ENCODE results near the gene MC1R.
"Not testable (repeated sequence)": the region's sequence is repeated elsewhere in the genome, so short reads cannot be mapped to it uniquely, and the experiment has no call there.

The MC1R gene

DNA sequence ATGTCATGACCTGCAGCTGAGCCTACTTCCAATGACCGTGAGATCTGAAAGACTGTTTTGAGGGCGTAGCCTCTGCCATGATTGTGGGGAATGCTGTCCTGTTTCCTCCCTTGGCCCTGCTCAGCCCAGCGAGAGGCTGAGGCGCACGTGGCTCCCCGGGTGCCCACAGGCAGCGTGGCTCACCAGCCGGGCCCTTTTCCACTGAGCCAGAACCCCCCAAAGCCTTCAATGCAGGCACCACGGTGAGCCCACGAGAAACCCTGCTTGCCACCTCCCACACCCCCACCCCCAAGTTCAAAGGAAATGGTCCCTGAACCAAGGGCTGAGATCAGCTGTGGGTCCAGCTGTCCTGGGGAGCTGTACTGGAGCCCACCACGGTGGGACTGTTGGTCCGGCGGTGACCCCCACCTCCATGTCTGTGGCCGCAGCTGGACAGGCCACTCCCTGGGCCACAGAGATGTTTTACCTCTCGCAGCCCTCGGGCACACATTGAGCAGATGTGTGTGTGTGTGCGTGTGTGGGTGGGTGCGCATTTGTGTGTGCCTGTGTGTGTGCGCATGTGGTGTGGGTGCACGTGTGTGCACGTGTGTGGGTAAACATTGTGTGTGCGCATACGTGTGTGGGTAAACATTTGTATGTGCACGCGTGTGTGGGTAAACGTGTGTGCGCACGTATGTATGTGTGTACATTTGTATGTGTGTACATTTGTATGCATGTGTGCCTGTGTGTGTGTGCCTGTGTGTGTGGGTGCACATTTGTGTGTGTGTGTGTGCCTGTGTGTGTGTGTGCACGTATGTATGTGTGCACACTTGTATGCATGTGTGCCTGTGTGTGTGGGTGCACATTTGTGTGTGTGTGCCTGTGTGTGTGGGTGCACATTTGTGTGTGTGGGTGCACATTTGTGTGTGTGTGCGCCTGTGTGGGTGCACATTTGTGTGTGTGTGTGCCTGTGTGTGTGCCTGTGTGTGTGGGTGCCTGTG, 5.0 kb upstream of the MC1R start:
- no peak for DNase-seq (ENCODE audit: low read depth)

DNA sequence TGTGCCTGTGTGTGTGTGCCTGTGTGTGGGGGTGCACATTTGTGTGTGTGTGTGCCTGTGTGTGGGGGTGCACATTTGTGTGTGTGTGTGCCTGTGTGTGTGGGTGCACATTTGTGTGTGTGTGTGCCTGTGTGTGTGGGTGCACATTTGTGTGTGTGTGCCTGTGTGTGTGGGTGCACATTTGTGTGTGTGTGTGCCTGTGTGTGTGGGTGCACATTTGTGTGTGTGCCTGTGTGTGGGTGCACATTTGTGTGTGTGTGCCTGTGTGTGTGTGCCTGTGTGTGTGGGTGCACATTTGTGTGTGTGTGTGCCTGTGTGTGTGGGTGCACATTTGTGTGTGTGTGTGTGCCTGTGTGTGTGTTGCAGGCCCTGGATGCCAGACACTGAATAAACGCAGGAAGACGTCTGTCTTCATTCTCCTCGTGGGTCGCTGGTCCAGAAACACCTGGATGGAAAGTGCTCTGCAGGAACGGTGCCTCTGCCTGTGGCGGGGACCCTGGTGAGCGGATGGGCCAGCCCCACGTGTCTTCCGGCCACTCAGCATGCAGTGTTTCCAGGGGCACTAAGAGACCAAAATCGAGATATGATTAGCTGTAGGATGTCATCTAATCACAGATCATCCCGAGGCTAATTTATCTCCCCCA, 3.9 kb upstream of the MC1R start:
- DNase-seq (ENCODE audit: low read depth): not testable (repeated sequence)

DNA sequence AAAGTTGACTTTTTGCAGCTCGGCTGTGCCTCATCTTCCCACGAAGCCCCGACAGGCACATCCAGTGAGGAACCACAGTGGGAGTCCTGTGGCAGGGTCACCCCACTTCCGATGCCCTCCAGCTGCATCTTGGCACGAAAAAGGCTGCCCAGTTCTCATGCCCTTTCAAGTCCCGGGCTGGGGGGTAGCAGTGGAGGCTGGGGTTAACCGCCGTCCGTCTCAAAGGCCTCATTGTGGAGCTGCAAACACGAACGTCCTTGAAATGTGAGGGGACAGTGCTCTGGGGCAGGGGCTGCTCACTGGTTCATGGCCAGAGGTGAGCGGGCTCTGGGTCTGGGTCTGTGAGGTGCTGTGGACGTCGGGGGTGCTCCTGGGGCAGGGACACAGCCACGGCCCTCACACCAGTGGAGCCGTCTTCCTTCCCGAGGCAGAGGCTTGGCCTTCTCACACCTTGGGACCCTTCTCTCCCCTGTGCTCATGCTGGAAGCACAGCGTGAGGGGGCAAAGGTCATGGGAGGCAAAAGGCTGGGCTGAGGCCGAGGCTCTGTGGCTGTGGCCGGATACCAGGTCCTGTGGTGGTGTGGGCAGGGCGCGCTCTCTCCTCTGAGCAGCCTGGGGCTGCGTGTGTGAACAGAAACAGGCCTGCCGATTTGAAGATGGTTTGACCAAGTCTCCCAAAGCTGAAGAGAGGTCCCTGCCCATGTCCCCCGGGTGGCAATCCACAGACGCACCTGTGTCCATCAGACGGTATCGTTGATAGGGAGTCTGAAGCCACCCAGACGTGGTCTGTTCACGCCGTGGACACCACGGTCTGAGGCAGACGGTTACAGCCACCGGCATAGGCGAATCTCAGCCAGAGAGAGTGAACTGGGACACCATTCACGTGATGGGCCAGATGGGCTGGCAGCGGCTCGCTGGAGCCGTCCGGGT, 3.1 kb upstream of the MC1R start:
- no peak for DNase-seq (ENCODE audit: low read depth)

DNA sequence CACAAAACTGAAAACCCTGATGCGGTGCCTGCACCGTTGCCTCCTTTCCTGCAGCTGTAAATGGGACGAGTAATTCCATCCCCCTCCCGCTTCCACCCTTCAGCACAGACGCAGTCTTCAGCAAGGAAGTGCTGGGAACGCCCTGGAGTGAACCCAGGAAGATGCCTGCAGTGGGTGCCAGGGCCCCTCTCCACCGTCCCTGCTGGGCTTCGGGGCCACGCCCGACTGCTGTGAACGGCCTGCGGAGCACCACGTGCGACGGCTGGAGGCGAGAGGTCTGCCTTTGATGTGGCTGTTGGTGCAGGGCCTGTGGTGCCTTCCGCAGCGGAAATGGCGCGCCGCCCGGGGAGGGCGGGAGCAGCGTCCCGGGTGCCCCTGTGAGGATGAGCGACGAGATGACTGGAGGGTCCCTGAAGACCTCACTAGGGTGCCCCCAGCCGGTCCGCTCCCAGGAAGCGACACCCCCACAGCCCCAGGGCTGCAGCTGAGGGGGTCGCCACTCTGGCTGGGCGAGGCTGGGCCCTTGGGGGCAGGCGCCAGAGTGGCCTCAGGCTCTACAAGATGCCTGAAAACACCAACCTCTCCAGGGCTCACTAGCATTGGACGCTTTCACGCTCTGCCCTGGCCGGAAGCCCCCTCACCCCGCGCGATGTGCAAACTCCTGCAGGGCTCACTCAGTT, 749 bp upstream of the MC1R start:
- peak; percentile 43 for DNase-seq (ENCODE audit: low read depth)

DNA sequence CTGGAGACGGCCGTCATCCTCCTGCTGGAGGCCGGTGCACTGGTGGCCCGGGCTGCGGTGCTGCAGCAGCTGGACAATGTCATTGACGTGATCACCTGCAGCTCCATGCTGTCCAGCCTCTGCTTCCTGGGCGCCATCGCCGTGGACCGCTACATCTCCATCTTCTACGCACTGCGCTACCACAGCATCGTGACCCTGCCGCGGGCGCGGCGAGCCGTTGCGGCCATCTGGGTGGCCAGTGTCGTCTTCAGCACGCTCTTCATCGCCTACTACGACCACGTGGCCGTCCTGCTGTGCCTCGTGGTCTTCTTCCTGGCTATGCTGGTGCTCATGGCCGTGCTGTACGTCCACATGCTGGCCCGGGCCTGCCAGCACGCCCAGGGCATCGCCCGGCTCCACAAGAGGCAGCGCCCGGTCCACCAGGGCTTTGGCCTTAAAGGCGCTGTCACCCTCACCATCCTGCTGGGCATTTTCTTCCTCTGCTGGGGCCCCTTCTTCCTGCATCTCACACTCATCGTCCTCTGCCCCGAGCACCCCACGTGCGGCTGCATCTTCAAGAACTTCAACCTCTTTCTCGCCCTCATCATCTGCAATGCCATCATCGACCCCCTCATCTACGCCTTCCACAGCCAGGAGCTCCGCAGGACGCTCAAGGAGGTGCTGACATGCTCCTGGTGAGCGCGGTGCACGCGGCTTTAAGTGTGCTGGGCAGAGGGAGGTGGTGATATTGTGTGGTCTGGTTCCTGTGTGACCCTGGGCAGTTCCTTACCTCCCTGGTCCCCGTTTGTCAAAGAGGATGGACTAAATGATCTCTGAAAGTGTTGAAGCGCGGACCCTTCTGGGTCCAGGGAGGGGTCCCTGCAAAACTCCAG, 1.1 kb downstream of the MC1R start:
- no peak for DNase-seq (ENCODE audit: low read depth)

DNA sequence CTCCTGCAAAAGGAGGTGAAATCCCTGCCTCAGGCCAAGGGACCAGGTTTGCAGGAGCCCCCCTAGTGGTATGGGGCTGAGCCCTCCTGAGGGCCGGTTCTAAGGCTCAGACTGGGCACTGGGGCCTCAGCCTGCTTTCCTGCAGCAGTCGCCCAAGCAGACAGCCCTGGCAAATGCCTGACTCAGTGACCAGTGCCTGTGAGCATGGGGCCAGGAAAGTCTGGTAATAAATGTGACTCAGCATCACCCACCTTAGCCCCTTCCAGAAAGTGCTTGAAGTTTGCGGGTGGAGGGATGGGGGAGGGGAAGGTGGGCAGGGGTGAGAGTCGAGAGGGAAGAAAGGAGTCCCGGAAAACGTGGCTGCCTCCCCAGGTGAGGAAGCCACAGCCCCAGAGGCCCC, 2.1 kb downstream of the MC1R start:
- no peak for DNase-seq (ENCODE audit: low read depth)

DNA sequence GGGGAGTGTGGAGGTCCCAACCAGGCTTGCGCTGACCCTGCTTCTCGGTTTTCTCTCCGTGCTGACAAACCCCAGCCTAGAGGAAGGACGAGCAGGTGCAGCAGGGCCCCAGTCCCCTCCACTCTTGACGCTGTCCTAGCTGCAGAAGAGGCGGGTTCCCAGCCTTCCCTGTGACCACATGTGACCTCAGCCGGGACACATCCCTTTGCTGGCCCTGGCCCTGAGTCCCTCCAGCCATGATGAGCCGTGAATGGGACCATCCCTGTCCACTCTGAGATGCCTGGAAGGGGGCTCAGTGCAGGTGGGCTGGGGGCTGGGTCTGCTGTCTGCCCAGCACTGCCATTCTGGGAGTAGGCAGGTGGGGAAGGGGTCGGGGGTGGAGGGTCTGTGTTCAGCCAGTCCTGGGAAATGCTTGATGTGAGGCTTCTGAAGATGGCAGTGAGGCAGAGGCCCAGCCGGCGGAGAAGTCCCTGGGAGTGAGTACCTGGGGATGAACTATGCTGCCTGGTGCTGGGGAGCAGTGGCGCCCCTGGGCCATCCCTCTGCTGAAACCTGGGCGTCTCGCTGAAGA, 2.6 kb downstream of the MC1R start:
- DNase-seq (ENCODE audit: low read depth): no peak

DNA sequence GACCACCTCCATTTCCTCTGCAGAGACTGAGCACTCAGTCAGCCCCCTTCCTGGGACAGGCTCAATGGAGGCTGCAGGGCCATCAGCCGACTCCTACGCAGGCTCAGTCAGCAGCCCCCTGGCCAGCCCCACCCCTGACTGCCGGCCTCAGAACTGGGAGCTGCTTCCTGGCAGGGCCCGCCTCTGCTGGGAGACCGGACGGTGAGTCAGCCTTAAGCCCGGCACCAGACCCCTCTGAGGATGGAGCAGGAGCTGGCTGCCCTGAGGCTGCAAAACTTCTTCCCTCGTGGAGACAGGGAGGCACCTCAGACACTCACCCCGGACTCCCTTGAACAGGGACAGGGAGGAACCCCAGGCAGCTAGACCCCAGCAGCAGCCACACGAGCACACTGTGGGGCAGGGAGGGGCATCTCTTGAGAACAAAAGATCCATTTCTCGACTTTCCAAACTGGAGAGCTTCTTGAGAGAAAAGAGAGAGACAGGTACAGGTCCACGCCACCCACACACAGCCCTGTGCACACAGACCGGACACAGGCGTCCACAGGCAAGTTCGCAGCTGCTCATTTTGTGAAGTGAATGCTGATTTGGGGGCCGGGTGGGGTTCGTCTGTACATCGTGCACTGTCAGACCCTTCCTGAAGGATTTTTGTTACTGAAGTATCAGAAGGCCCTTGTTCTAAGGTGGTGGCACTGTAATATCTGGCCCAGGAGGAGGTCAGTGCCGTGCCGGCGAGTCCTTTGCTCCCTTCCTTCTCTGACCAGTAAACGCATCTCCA, 3.2 kb downstream of the MC1R start:
- DNase-seq (ENCODE audit: low read depth): no peak

DNA sequence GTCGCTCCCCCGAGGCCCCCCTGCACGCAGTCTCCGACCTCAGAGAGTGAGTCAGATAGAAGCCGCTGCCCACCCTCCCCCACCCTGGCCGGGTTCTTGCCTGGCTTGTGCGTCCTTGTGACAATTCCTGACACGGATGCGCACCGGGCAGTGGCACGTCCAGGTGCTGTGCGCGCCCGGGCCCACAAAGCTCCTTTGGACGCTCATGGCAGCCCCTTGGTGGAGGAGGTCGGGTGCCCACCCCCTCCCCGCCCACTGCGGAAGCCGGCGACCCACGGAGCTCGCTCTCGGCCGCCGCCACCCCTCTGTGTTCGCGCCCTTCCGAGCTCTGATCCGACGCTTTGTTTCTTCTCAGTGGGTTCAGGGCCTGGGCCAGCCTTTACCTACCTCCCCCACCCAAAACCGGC, 3.8 kb downstream of the MC1R start:
- DNase-seq (ENCODE audit: low read depth): no peak

DNA sequence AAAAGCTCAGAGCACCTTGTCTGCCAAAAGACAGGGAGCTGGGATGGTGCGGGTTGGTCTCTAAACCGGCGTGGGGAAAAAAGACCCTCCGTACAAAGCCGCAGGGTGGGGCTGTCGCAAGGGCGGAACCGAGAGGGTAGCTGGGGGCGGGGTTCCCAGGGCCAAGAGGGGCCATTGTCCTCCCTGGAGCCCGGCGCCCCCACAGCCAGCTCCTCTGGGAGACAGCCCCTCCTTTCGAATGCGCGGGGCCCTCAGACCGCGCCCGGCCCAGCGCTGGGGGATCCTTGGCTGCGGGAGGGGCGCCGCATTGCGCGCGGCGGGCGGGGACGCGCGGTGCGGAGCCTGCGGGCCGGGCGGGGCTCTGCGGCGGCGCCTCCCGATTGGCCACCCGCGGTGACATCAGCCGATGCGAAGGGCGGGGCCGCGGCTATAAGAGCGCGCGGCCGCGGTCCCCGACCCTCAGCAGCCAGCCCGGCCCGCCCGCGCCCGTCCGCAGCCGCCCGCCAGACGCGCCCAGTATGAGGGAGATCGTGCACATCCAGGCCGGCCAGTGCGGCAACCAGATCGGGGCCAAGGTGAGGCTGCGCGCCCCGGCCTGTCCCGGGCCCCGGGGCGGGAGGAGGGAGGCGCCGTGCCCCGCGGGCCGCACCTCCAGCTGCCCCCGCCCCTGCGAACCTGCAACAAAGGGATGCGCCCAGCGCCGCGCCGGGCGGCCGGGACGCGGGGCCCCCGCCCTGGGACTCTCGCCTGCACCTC, 4.4 kb downstream of the MC1R start, which contains the start of gene TUBB3:
Gene TUBB3 (plus strand): TSS at position 459 of the 756 bp plus-strand sequence. CDS start 60 bp downstream, at position 519.
- no peak for DNase-seq (ENCODE audit: low read depth)

DNA sequence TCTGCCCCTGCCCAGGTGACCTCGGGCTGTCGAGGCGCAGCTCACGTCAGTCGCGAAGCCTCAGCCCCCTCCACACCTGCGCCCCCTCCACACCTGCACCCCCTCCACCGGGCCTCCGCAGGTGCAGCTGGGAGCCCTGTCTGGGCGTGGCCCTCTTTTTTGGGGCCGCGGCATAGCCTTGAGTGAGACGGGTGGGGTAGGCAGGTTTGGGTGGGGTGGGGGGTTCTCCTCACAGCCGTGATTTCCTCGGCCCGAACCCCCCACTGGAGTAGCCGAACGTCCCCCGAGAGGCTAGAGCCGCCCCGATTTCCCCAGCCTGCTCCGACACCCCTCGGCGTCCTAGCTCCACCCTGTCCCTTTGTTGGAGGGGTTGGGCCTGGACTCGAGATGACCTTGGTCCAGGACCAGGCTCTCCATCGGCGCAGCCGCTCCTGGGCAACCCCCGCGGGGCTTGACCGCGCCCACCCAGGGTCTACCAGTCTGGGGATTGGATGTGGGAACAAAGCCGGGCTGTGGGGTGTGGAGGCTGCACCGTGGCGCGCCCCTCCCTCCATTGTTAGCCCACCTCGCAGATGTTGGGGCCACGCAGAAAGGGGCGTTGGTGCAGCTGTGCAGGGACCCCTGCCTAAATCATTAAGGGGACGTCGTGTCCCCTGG, 5.1 kb downstream of the MC1R start:
- no peak for DNase-seq (ENCODE audit: low read depth)

DNA sequence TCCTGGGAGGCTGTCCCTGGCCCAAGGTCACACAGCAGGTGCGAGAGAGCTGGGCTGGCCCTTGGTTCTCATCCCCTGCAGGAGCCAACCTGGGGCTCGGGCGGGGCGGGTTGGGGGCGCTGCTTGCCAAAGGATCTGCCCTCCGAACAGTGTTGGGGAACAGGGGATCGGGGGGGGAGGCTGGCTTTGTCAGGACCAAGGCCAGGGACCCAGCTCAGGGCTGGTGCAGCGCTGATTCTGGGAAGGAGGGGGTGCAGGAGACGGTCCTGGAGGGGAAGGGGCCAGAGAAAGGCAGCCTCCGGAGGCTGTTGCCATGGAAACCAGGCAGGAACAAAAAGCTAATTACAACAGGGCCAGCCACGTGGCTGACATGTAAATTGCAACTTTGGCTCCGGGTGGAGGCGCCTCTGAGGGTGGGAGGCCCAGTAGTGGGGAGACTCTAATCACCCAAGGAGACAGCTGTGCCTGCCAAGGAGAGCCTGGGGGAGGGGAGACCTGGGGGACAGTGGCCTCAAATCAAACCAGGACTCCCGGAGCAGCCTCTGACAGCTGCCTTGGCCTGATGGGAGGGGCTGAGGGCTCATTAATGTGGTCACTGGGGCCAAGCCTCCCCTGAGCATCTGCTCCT, 5.7 kb downstream of the MC1R start:
- no peak for DNase-seq (ENCODE audit: low read depth)

DNA sequence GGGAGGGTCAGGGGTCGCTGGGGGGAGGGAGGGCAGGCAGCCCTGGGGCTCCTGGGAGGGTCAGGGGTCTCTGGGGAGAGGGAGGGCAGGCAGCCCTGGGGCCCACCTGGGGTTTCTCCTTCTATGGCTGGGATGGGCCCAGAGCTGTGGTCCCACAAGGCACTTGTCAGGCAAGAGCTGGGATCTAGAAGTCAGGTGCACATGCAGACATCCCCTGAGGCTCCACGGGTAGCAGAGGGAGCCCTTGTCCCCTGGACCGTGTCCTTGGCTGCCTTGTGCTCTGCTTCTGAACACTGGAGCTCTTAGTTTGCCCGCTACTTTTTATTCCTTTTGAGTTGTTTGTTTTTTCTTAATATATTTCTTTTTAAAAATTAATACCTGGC, 6.3 kb downstream of the MC1R start:
- no peak for DNase-seq (ENCODE audit: low read depth)

DNA sequence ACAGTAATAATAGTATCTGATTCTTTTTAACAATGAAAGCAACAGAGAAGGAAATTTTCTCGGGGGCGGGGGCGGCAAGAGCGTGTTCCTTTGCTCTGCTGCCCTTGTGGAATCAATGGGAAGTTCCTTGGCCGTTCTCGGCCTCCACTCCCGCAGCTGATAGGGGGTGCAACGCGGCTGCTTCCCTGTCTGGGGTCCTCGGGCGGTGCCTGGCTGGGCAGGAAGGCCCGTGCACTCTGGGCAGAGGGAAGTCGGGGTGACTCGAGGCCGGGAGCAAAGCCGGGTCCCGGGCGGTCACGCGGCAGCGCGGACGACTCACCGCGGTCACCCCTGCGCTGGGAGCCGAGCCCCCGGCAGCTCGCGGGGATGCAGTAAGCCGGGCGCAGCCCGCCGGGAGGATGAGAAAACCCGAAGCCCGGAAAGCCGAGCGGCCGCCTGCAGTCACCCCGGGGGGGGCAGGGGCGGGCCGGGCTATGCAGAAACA, 7.0 kb downstream of the MC1R start:
- DNase-seq (ENCODE audit: low read depth): no peak

DNA sequence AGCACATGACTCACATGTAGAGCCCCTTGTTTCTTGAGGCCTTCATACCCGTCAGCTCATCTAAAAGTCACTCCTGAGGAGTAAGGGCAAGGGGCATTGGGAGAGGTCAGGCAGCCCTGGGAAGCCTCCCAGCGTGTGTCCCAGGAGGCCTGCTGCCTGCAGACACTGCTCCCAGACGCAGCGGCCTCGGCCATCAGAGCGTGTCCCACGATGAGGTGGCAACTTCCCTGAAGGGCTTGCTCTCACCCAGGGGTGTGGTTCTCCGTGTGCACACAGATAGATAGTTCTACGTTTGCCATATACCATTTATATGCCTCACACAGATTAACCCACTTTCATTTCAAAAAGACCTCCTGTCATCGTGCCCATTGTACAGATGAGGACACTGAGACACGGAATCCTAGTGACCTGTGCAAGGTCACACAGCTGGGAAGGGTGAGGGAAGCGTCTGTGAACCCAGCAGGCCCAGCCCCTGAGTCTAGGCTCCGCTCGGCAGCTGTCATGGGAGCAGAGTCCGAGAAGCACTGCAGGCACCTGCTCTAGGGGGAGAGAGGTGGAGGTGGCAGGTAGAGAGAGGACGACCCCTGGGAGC, 12.7 kb downstream of the MC1R start:
- DNase-seq (ENCODE audit: low read depth): no peak

DNA sequence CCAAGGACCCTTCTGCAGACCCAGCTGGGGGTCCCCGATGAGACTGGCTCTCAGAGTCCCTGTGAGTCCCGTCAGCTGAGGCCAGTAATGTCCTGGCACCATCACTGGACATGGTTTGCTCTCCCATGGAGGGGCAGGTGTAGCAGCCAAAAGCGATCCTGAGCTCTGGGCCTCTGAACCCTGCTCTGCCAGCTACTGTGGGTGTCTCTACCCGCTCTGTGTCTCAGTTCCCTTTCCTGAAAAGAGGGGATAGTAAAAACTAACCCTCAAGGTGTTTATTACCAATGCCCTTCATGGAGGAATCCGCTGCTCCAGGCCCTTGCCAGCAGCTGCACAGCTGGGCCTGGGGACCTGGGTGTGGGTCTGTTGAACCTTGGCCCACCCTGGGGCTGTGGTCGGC, 13.3 kb downstream of the MC1R start:
- DNase-seq (ENCODE audit: low read depth): no peak

DNA sequence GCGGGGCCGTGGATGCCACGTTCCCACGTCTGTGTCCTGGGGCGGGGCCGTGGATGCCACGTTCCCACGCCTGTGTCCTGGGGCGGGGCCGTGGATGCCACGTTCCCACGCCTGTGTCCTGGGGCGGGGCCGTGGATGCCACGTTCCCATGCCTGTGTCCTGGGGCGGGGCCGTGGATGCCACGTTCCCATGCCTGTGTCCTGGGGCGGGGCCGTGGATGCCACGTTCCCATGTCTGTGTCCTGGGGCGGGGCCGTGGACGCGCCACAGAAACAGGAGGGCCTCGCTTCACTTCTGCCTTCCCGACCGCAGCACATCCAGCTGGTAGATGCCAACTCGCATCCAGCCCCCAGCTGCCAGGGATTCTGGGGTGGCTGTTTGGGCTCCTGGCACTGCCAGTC, 15.4 kb downstream of the MC1R start:
- DNase-seq (ENCODE audit: low read depth): not testable (repeated sequence)

All from stimulated activated CD8-positive, alpha-beta memory T cell treated with anti-CD3 and anti-CD28 coated beads, Interleukin-15, amount 100 ng/mL, for 24 hours (primary cell).